T-cell (primary cell): Measurements from ENCODE around the gene ARL5B. TPM values are rescaled to one million over a fixed set of nuclear protein-coding genes. Genes with fewer than 3 reads are reported as not detected.

Source experiments
- ATAC-seq, 4 experiments: fragments of 200-7000 bp in 3 of 4; fragments of 150-1000 bp in 1 of 4; cut with Tn5 transposase; replicated peaks in 1 of 4; 1 replicate in 3 of 4; 2 replicates in 1 of 4; pipeline ENCODE4 v1.10.0; 2021; ENCODE audit warnings: moderate library complexity in 3 of 4, mild to moderate bottlenecking in 2 of 4, moderate number of reproducible peaks in 1 of 4
- CTCF ChIA-PET, 2 donors: fragments of 300-600 bp; sonication (Branson Sonifier 250); formaldehyde crosslinking; loops; one replicate each; lab custom pipeline; 2022; ENCODE audit warnings: antibody characterized with exemption in 2 of 2; lab: Charles Lee
- POLR2A ChIA-PET, 2 donors: fragments of 300-600 bp; sonication (Branson Sonifier 250); formaldehyde crosslinking; loops; one replicate each; lab custom pipeline; 2022; ENCODE audit warnings: antibody characterized with exemption in 2 of 2; lab: Charles Lee
- DNase-seq, 35 experiments: peaks; one replicate each; pipeline versions ENCODE4 v3.0.0 to v3.0.0-alpha.2; 2013 to 2023
- H3K27ac ChIP-seq: one replicate; pipeline ENCODE4 v1.5.1; 2013; ENCODE audit warnings: low read length
- H3K27me3 ChIP-seq, 2 experiments: replicated peaks in 1 of 2; 1 replicate in 1 of 2; 2 replicates in 1 of 2; pipeline versions ENCODE4 v1.6.1 to v1.7.0; 2013; ENCODE audit warnings: low read length in 1 of 2, mixed read lengths in 1 of 2; ENCODE audit not compliant: control insufficient read depth in 2 of 2, insufficient read depth in 2 of 2; ENCODE audit errors: extremely low read depth in 1 of 2
- H3K36me3 ChIP-seq, 2 donors: 1 replicate in 1 of 2; 2 replicates in 1 of 2; pipeline versions ENCODE4 v1.6.1 to v1.7.0; 2013; ENCODE audit warnings: low read length in 1 of 2; ENCODE audit not compliant: control insufficient read depth in 2 of 2, insufficient read depth in 1 of 2; ENCODE audit errors: extremely low read depth in 1 of 2
- H3K4me1 ChIP-seq, 2 experiments: 1 replicate in 1 of 2; 2 replicates in 1 of 2; pipeline versions ENCODE4 v1.6.1 to v1.7.0; 2013; ENCODE audit warnings: low read length in 2 of 2, mixed read lengths in 1 of 2; ENCODE audit not compliant: insufficient read depth in 2 of 2, control insufficient read depth in 1 of 2; ENCODE audit errors: extremely low read depth in 1 of 2
- H3K4me3 ChIP-seq, 2 donors: 1 replicate in 1 of 2; 2 replicates in 1 of 2; pipeline versions ENCODE4 v1.5.1 to v1.7.0; 2013; ENCODE audit warnings: mild to moderate bottlenecking in 2 of 2, low read length in 1 of 2, moderate library complexity in 1 of 2; ENCODE audit not compliant: control insufficient read depth in 1 of 2; ENCODE audit errors: extremely low read depth in 1 of 2
- H3K9me3 ChIP-seq: 2 replicates; pipeline ENCODE4 v1.7.0; 2013
- H3K27ac Mint-ChIP-seq, 2 donors: one replicate each; pipeline ENCODE4 v1.8.0; 2020 to 2021; ENCODE audit warnings: mild to moderate bottlenecking in 2 of 2, mixed read lengths in 2 of 2
- H3K27me3 Mint-ChIP-seq, 2 donors: one replicate each; pipeline ENCODE4 v1.8.0; 2021 to 2022; ENCODE audit warnings: mixed read lengths in 2 of 2
- H3K36me3 Mint-ChIP-seq: one replicate; pipeline ENCODE4 v1.8.0; 2021; ENCODE audit warnings: mixed read lengths
- H3K4me1 Mint-ChIP-seq, 3 donors: one replicate each; pipeline ENCODE4 v1.8.0; 2020 to 2022; ENCODE audit warnings: mixed read lengths in 3 of 3, mild to moderate bottlenecking in 1 of 3
- H3K4me3 Mint-ChIP-seq, 3 donors: one replicate each; pipeline ENCODE4 v1.8.0; 2020 to 2022; ENCODE audit warnings: mild to moderate bottlenecking in 3 of 3, mixed read lengths in 3 of 3, moderate library complexity in 3 of 3
- H3K9me3 Mint-ChIP-seq, 3 donors: one replicate each; pipeline ENCODE4 v1.8.0; 2020 to 2022; ENCODE audit warnings: mixed read lengths in 3 of 3
- WGBS: methylation state at CpG from one replicate; pipeline ENCODE4 v1.1.5; 2013; ENCODE audit warnings: missing lambda C conversion rate; ENCODE audit not compliant: insufficient coverage; 5-methylcytosine and 5-hydroxymethylcytosine counted together
- total RNA-seq, 35 experiments: library from RNA in 6 of 35; stranded (reverse) in 6 of 35; fragments of 120-200 nt in 1 of 35; gene quantifications; one replicate each; pipeline versions ENCODE4 v1.2.1 to v1.2.4 and lab custom pipeline; 2013 to 2026

The ARL5B gene
- total RNA-seq, 5 donors from 2014 or later (not counting 1 experiment from before 2014, with no cell fraction given), result 9.7 to 14.9 (median 10.4) TPM

- Histone ChIP-seq H3K4me3 (no peak overlapping the region), H3K27ac (no peak overlapping the region), H3K9me3 (no peaks in the 10 kb centered on the region), H3K36me3 (peaks cover 2 to 32% of the 10 kb centered on the region in 2 donors), H3K27me3 (no peaks in the 10 kb centered on the region), H3K4me1 (no peaks in the 10 kb centered on the region)
- Mint-ChIP-seq H3K4me3 (no peak overlapping the region), H3K4me1 (peaks cover 0 to 2% (median 0%) of the 10 kb centered on the region in 3 donors), H3K27ac (no peak overlapping the region), H3K27me3 (no peaks in the 10 kb centered on the region), H3K36me3 (peaks cover 43% of the 10 kb centered on the region), H3K9me3 (no peaks in the 10 kb centered on the region)
- WGBS, result no CpG with 5 or more reads among the region's 4 CpGs
- ATAC-seq (no peak), DNase-seq (no peak)
- ChIA-PET CTCF (no interaction called here), POLR2A (no interaction called here)
Measured at GRCh38 chr10:18675086-18675801, 16.0 kb downstream of the ARL5B start.

DNA sequence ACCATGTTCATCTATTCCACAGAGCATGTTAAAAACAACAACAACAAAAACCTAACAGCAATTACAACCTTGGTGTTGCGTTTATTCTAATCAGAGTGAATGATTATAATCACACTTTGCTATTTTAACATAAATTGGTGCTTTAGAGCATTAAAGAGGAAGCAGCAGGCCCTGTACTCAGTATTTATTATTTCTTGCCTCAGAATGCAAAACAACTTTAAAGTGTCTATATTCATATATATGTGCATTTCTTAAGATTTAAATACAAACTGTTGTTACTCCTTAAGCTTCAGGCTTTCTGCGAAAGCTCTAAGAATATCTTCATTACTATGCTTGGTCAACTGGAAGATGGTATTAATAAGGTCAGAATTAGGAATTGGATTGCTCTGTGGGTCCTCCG lies 21.5 kb downstream of the ARL5B start:
- H3K27me3 ChIP-seq, result no peaks in the 10 kb centered on the region
- WGBS, result no CpG with 5 or more reads among the region's 3 CpGs
- DNase-seq (no peak), ATAC-seq (no peak)
- H3K4me1 ChIP-seq, result no peaks in the 10 kb centered on the region
- H3K4me3 ChIP-seq, result no peak overlapping the region
- ChIA-PET POLR2A (no interaction called here), CTCF (no interaction called here)
- Mint-ChIP-seq H3K27ac (no peak overlapping the region), H3K4me1 (peaks cover 6 to 13% (median 11%) of the 10 kb centered on the region in 3 donors), H3K4me3 (no peak overlapping the region), H3K9me3 (no peaks in the 10 kb centered on the region), H3K27me3 (no peaks in the 10 kb centered on the region), H3K36me3 (peaks cover 15% of the 10 kb centered on the region)
- peaks cover 2 to 7% of the 10 kb centered on the region in 2 donors for H3K36me3 ChIP-seq
- no peak overlapping the region for H3K27ac ChIP-seq
- H3K9me3 ChIP-seq, result no peaks in the 10 kb centered on the region

DNA sequence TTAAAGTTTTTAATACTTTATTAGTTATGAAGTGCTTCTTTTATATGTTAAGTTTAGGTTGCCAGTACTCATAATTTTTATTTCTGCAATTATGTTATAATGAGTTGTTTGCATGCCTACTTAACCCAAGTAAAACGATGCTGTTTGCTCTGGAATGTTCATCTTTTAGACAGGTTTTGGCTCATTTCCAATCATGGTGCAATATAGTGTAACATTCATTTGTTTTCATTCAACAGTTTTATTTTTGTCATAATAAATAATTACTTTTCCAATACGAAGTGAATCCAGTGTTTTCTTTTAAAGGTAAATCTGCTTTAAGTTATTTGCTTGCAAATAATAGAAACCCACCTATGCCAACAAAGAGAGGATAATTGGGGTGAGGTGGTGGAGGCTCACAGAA lies 22.1 kb downstream of the ARL5B start:
- peaks cover 6 to 13% (median 11%) of the 10 kb centered on the region in 3 donors for H3K4me1 Mint-ChIP-seq
- no peak overlapping the region for H3K4me3 Mint-ChIP-seq
- Histone ChIP-seq H3K4me3 (no peak overlapping the region), H3K4me1 (no peaks in the 10 kb centered on the region), H3K27me3 (no peaks in the 10 kb centered on the region), H3K27ac (no peak overlapping the region), H3K9me3 (no peaks in the 10 kb centered on the region), H3K36me3 (peaks cover 2 to 3% of the 10 kb centered on the region in 2 donors)
- H3K27ac Mint-ChIP-seq, result no peak overlapping the region
- CTCF ChIA-PET, result no interaction called here
- no peak for DNase-seq
- no peaks in the 10 kb centered on the region for H3K9me3 Mint-ChIP-seq
- POLR2A ChIA-PET, result no interaction called here
- no peak for ATAC-seq
- peaks cover 12% of the 10 kb centered on the region for H3K36me3 Mint-ChIP-seq
- WGBS, result no CpG with 5 or more reads among the region's 2 CpGs
- no peaks in the 10 kb centered on the region for H3K27me3 Mint-ChIP-seq

GRCh38 chr10:18681971-18682411 lies 22.8 kb downstream of the ARL5B start:
- Histone ChIP-seq H3K27me3 (no peaks in the 10 kb centered on the region), H3K36me3 (peaks cover under 1% of the 10 kb centered on the region in 2 donors), H3K27ac (no peak overlapping the region), H3K4me3 (no peak overlapping the region), H3K4me1 (no peaks in the 10 kb centered on the region), H3K9me3 (no peaks in the 10 kb centered on the region)
- peaks cover 6 to 13% (median 11%) of the 10 kb centered on the region in 3 donors for H3K4me1 Mint-ChIP-seq
- WGBS, result no CpG with 5 or more reads among the region's 4 CpGs
- POLR2A ChIA-PET, result no interaction called here
- no peak for DNase-seq
- peak overlapping the region in 1 of 2 donors; percentile 34 for H3K27ac Mint-ChIP-seq
- no peak for ATAC-seq
- CTCF ChIA-PET, result no interaction called here
- peaks cover 8% of the 10 kb centered on the region for H3K36me3 Mint-ChIP-seq
- H3K4me3 Mint-ChIP-seq, result no peak overlapping the region
- no peaks in the 10 kb centered on the region for H3K27me3 Mint-ChIP-seq
- H3K9me3 Mint-ChIP-seq, result no peaks in the 10 kb centered on the region

GRCh38 chr10:18683427-18683826 lies 24.2 kb downstream of the ARL5B start:
- Histone ChIP-seq H3K9me3 (no peaks in the 10 kb centered on the region), H3K27ac (no peak overlapping the region), H3K36me3 (no peaks in the 10 kb centered on the region), H3K4me3 (no peak overlapping the region), H3K4me1 (no peaks in the 10 kb centered on the region), H3K27me3 (peaks cover 0 to 2% of the 10 kb centered on the region in 2 experiments)
- H3K36me3 Mint-ChIP-seq, result peaks cover 7% of the 10 kb centered on the region
- no CpG with 5 or more reads among the region's 1 CpG for WGBS
- H3K27me3 Mint-ChIP-seq, result peaks cover 0 to 5% of the 10 kb centered on the region in 2 donors
- H3K27ac Mint-ChIP-seq, result no peak overlapping the region
- H3K4me3 Mint-ChIP-seq, result no peak overlapping the region
- ChIA-PET CTCF (no interaction called here), POLR2A (no interaction called here)
- H3K9me3 Mint-ChIP-seq, result no peaks in the 10 kb centered on the region
- DNase-seq (no peak), ATAC-seq (no peak)
- peaks cover 6 to 13% (median 11%) of the 10 kb centered on the region in 3 donors for H3K4me1 Mint-ChIP-seq

DNA sequence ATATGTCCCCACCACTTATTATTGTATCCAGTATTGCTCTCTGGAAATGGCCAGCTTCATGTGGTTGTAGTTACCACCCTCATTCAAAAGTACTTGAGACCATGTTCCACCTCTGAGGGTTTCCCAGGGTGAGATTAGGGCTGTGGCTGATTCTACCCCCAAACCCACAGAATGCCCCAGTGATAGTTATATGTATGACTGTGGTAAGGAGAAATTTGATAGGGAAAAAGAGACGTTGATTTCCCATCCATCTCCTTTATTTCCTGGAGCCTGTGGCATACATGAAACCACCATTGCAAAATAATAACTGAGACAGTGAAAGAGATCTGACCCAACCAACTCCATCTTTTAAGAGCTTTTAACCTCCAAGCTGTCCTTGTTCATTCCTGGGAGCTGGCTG lies 25.2 kb downstream of the ARL5B start:
- Mint-ChIP-seq H3K27ac (no peak overlapping the region), H3K36me3 (peaks cover 7% of the 10 kb centered on the region), H3K9me3 (no peaks in the 10 kb centered on the region), H3K4me3 (no peak overlapping the region), H3K27me3 (peaks cover 6 to 13% of the 10 kb centered on the region in 2 donors), H3K4me1 (peaks cover 6 to 13% (median 11%) of the 10 kb centered on the region in 3 donors)
- DNase-seq, result no peak
- Histone ChIP-seq H3K36me3 (no peaks in the 10 kb centered on the region), H3K27ac (no peak overlapping the region), H3K4me1 (no peaks in the 10 kb centered on the region), H3K27me3 (peaks cover 0 to 3% of the 10 kb centered on the region in 2 experiments), H3K9me3 (no peaks in the 10 kb centered on the region), H3K4me3 (no peak overlapping the region)
- ChIA-PET CTCF (no interaction called here), POLR2A (no interaction called here)
- no peak for ATAC-seq
- no CpG with 5 or more reads among the region's 1 CpG for WGBS
